WTC11 (cell line): ENCODE measurements around the gene ELL3. TPM values are rescaled to one million over a fixed set of nuclear protein-coding genes. Genes with fewer than 3 reads are reported as not detected.

ENCODE experiments used
- ATAC-seq: fragments of 200-7000 bp; cut with Tn5 transposase; 2 replicates; pipeline ENCODE4 v1.10.0; 2021; ENCODE audit warnings: mild to moderate bottlenecking, moderate library complexity
- CTCF ChIA-PET: fragments of 300-600 bp; sonication (Branson Sonifier 250); formaldehyde crosslinking; loops from one replicate; lab custom pipeline; 2021; ENCODE audit warnings: antibody characterized with exemption; lab: Charles Lee
- POLR2A ChIA-PET: fragments of 350-600 bp; sonication (Branson Sonifier 250); formaldehyde crosslinking; loops from one replicate; lab custom pipeline; 2021; ENCODE audit warnings: antibody characterized with exemption; lab: Charles Lee
- DNase-seq: peaks from one replicate; pipeline ENCODE4 v3.0.0; 2021; ENCODE audit warnings: low spot score
- H3K27ac Mint-ChIP-seq: 2 replicates; pipeline ENCODE4 v1.8.0; 2021; ENCODE audit warnings: mixed read lengths
- H3K27me3 Mint-ChIP-seq: 2 replicates; pipeline ENCODE4 v1.8.0; 2021; ENCODE audit warnings: low read depth, mild to moderate bottlenecking, moderate library complexity, mixed read lengths
- H3K36me3 Mint-ChIP-seq: 2 replicates; pipeline ENCODE4 v1.8.0; 2021; ENCODE audit warnings: mixed read lengths
- H3K4me1 Mint-ChIP-seq: 2 replicates; pipeline ENCODE4 v1.8.0; 2022; ENCODE audit warnings: mixed read lengths
- H3K4me3 Mint-ChIP-seq: 2 replicates; pipeline ENCODE4 v1.8.0; 2021; ENCODE audit warnings: mild to moderate bottlenecking, moderate library complexity, mixed read lengths
- H3K9me3 Mint-ChIP-seq: 2 replicates; pipeline ENCODE4 v1.8.0; 2021; ENCODE audit warnings: mixed read lengths
- ARID4B ChIP-seq: sonication (generic); formaldehyde crosslinking; IDR thresholded peaks from 2 replicates; pipeline ENCODE4 v1.8.0; 2023; ENCODE audit warnings: missing genetic modification reagents, mild to moderate bottlenecking, borderline replicate concordance
- ATF3 ChIP-seq: sonication (generic); formaldehyde crosslinking; conservative IDR thresholded peaks from 2 replicates; pipeline ENCODE4 v1.8.1; 2022; ENCODE audit warnings: mild to moderate bottlenecking, missing genetic modification reagents
- ATF6 ChIP-seq: sonication (generic); formaldehyde crosslinking; IDR thresholded peaks from 2 replicates; pipeline ENCODE4 v1.8.1; 2023; ENCODE audit warnings: mild to moderate bottlenecking, missing genetic modification reagents
- EMX1 ChIP-seq: fragments of 250-450 bp; sonication (Bioruptor Pico); IDR thresholded peaks from 2 replicates; pipeline ENCODE4 v1.8.0; 2021; ENCODE audit warnings: mild to moderate bottlenecking
- HMGA2 ChIP-seq: fragments of 250-450 bp; sonication (Bioruptor Pico); IDR thresholded peaks from 2 replicates; pipeline ENCODE4 v1.4.0; 2021; ENCODE audit warnings: mild to moderate bottlenecking, moderate library complexity
- IRF1 ChIP-seq: sonication (generic); formaldehyde crosslinking; IDR thresholded peaks from 2 replicates; pipeline ENCODE4 v1.8.0; 2023; ENCODE audit warnings: missing genetic modification reagents
- MLX ChIP-seq: sonication (generic); formaldehyde crosslinking; IDR thresholded peaks from 2 replicates; pipeline ENCODE4 v1.8.1; 2023; ENCODE audit warnings: mild to moderate bottlenecking, missing genetic modification reagents, moderate library complexity
- MXD4 ChIP-seq: fragments of 250-450 bp; sonication (Bioruptor Pico); IDR thresholded peaks from 2 replicates; pipeline ENCODE4 v1.8.0; 2021; ENCODE audit warnings: mild to moderate bottlenecking, moderate library complexity, borderline replicate concordance
- PRDM15 ChIP-seq: sonication (generic); formaldehyde crosslinking; IDR thresholded peaks from 2 replicates; pipeline ENCODE4 v1.8.0; 2022; ENCODE audit warnings: missing genetic modification reagents
- TEAD4 ChIP-seq: sonication (generic); formaldehyde crosslinking; IDR thresholded peaks from 2 replicates; pipeline ENCODE4 v1.8.0; 2022; ENCODE audit warnings: mild to moderate bottlenecking, missing genetic modification reagents
- USF2 ChIP-seq: sonication (generic); formaldehyde crosslinking; IDR thresholded peaks from 2 replicates; pipeline ENCODE4 v1.8.1; 2023; ENCODE audit warnings: mild to moderate bottlenecking, missing genetic modification reagents, moderate library complexity
- ZNF263 ChIP-seq: sonication (generic); formaldehyde crosslinking; IDR thresholded peaks from 2 replicates; pipeline ENCODE4 v1.8.1; 2022; ENCODE audit warnings: low read depth, mild to moderate bottlenecking, moderate library complexity, missing genetic modification reagents
- ZNF396 ChIP-seq: fragments of 250-450 bp; sonication (Bioruptor Pico); IDR thresholded peaks from 2 replicates; pipeline ENCODE4 v1.8.0; 2021; ENCODE audit warnings: mild to moderate bottlenecking, moderate library complexity, borderline replicate concordance
- total RNA-seq: library from RNA; stranded (reverse); gene quantifications from 3 replicates; pipeline ENCODE4 v1.2.3, GENCODE V29; 2021

Gene ELL3
- total RNA-seq, 1 experiment from 2014 or later, result 8.8 TPM

GRCh38 chr15:43762824-43763223 lies 13.9 kb downstream of the ELL3 start (continued):
- no peak for TF ChIP-seq ZNF396 (CRISPR knock-in tag)
- no peak for TF ChIP-seq MXD4 (CRISPR knock-in tag)
- no peak for TF ChIP-seq EMX1 (CRISPR knock-in tag)
- TF ChIP-seq IRF1 (CRISPR knock-in tag), result no peak
- no peak for TF ChIP-seq HMGA2

GRCh38 chr15:43751885-43752284 lies 24.9 kb downstream of the ELL3 start:
- DNase-seq (no peak), ATAC-seq (no peak)
- H3K4me1 Mint-ChIP-seq, result peaks cover 20% of the 10 kb centered on the region
- no peaks in the 10 kb centered on the region for H3K9me3 Mint-ChIP-seq
- H3K27me3 Mint-ChIP-seq, result no peaks in the 10 kb centered on the region
- H3K4me3 Mint-ChIP-seq, result no peak overlapping the region
- TF ChIP-seq ZNF396 (CRISPR knock-in tag) (no peak), USF2 (no peak), ATF6 (CRISPR knock-in tag) (no peak), ARID4B (no peak), MLX (CRISPR knock-in tag) (no peak), EMX1 (CRISPR knock-in tag) (no peak), PRDM15 (no peak), ZNF263 (CRISPR knock-in tag) (no peak), ATF3 (CRISPR knock-in tag) (no peak), TEAD4 (no peak)
- ChIA-PET CTCF (interaction anchor here (1.5 kb wide), 1 partner anchor 24 kb away, joined by 5 read pairs; the partner anchor contains the start of gene ELL3), POLR2A (no interaction called here)
- peaks cover 56% of the 10 kb centered on the region for H3K36me3 Mint-ChIP-seq
- no peak overlapping the region for H3K27ac Mint-ChIP-seq
